HCT116 (cell line): Measurements from ENCODE around the gene SMURF1. TPM values are rescaled to one million over a fixed set of nuclear protein-coding genes. Genes with fewer than 3 reads are reported as not detected.

Experiments used
- ATAC-seq: fragments of 200-7000 bp; cut with Tn5 transposase; 2 replicates; pipeline ENCODE4 v1.9.1; 2020; ENCODE audit warnings: mild to moderate bottlenecking, moderate library complexity
- BruUV-seq: library from RNA; stranded (reverse); fragments of 400-500 nt; replicated peaks from 2 replicates; lab custom pipeline; 2021; lab: Mats Ljungman, UMichigan
- CTCF ChIA-PET: fragments of 300-600 bp; sonication (Branson Sonifier 250); formaldehyde crosslinking; loops from one replicate; lab custom pipeline; 2021; ENCODE audit warnings: antibody characterized with exemption; lab: Charles Lee
- POLR2A ChIA-PET: fragments of 300-600, 350-600 bp; sonication (Branson Sonifier 250); formaldehyde crosslinking; loops from one replicate; lab custom pipeline; 2021; ENCODE audit warnings: antibody characterized with exemption; lab: Charles Lee
- RAD21 ChIA-PET, 2 experiments: fragments of 300-600 bp; sonication (Branson Sonifier 250); formaldehyde crosslinking; loops; one replicate each; lab custom pipeline; 2023; ENCODE audit warnings: low total read pairs in 2 of 2; ENCODE audit not compliant: uncharacterized antibody in 2 of 2, unreplicated experiment in 2 of 2, low non-redundant PET in 1 of 2; lab: Charles Lee
- DNase-seq: peaks from one replicate; pipeline ENCODE4 v3.0.0-alpha.2; 2010; ENCODE audit warnings: low read depth, low spot score
- H2AFZ ChIP-seq: fragments of 200-600 bp; shearing (Covaris generic), sonication (generic); 2 replicates; pipeline ENCODE4 v1.6.1; 2017; ENCODE audit warnings: low read depth, mixed run types, mixed read lengths, antibody characterized with exemption, low read length; ENCODE audit not compliant: poor library complexity, severe bottlenecking
- H3K27ac ChIP-seq: 2 replicates; pipeline ENCODE4 v1.5.1; 2012; ENCODE audit warnings: low read depth, low read length
- H3K27me3 ChIP-seq: fragments of 200-600 bp; sonication (generic); 2 replicates; pipeline ENCODE4 v1.6.1; 2016; ENCODE audit warnings: mixed run types, low read length, mixed read lengths; ENCODE audit not compliant: insufficient read depth
- H3K36me3 ChIP-seq, 2 experiments: fragments of 200-500 bp in 1 of 2; fragments of 200-600 bp in 1 of 2; sonication (Bioruptor generic) in 1 of 2; sonication (generic) in 1 of 2; 2 replicates each; pipeline versions ENCODE4 v1.5.1 to v1.6.1; 2014 to 2016; ENCODE audit warnings: low read length in 2 of 2, inconsistent platforms in 1 of 2, mixed read lengths in 1 of 2, mixed run types in 1 of 2; ENCODE audit not compliant: insufficient read depth in 2 of 2, control insufficient read depth in 1 of 2
- H3K4me1 ChIP-seq, 2 experiments: fragments of 200-600 bp in 1 of 2; sonication (generic) in 1 of 2; 2 replicates each; pipeline versions ENCODE4 v1.5.1 to v1.6.1; 2012 to 2017; ENCODE audit warnings: low read length in 2 of 2, inconsistent platforms in 1 of 2, mild to moderate bottlenecking in 1 of 2, mixed read lengths in 1 of 2, mixed run types in 1 of 2, moderate library complexity in 1 of 2; ENCODE audit not compliant: insufficient read depth in 2 of 2, control insufficient read depth in 1 of 2
- H3K4me2 ChIP-seq: fragments of 200-600 bp; sonication (generic); 2 replicates; pipeline ENCODE4 v1.6.1; 2017; ENCODE audit warnings: mixed run types, low read length, mixed read lengths
- H3K4me3 ChIP-seq, 2 experiments: fragments of 200-600 bp in 1 of 2; sonication (generic) in 1 of 2; replicated peaks in 1 of 2; 2 replicates each; pipeline ENCODE4 v1.5.1; 2011 to 2016; ENCODE audit warnings: low read length in 2 of 2, control low read depth in 1 of 2, low read depth in 1 of 2, mild to moderate bottlenecking in 1 of 2, mixed read lengths in 1 of 2, mixed run types in 1 of 2
- H3K79me2 ChIP-seq: fragments of 200-600 bp; sonication (generic); 2 replicates; pipeline ENCODE4 v1.6.1; 2017; ENCODE audit warnings: mild to moderate bottlenecking, mixed run types, low read length, moderate library complexity, mixed read lengths; ENCODE audit not compliant: insufficient read depth
- H3K9ac ChIP-seq: fragments of 200-600 bp; sonication (generic); 2 replicates; pipeline ENCODE4 v1.6.1; 2016; ENCODE audit warnings: low read length, mixed read lengths
- H3K9me2 ChIP-seq: fragments of 200-600 bp; sonication (generic), shearing (Covaris generic); 2 replicates; pipeline ENCODE4 v1.6.1; 2017; ENCODE audit warnings: mixed run types, mild to moderate bottlenecking, moderate library complexity; ENCODE audit not compliant: insufficient read depth
- H3K9me3 ChIP-seq, 2 experiments: fragments of 200-500 bp in 1 of 2; fragments of 200-600 bp in 1 of 2; sonication (Bioruptor generic) in 1 of 2; sonication (generic) in 1 of 2; 2 replicates each; pipeline ENCODE4 v1.6.1; 2014 to 2017; ENCODE audit warnings: low read length in 2 of 2, mixed read lengths in 2 of 2, inconsistent platforms in 1 of 2, low read depth in 1 of 2, mild to moderate bottlenecking in 1 of 2, mixed run types in 1 of 2, moderate library complexity in 1 of 2; ENCODE audit not compliant: control insufficient read depth in 1 of 2, insufficient read depth in 1 of 2
- H4K20me1 ChIP-seq: fragments of 200-600 bp; sonication (generic), shearing (Covaris generic); 2 replicates; pipeline ENCODE4 v1.6.1; 2017; ENCODE audit warnings: mixed run types, mild to moderate bottlenecking, moderate library complexity; ENCODE audit not compliant: insufficient read depth
- ELF1 ChIP-seq: IDR thresholded peaks from 2 replicates; pipeline ENCODE4 v1.6.1; 2012; ENCODE audit warnings: low read depth, borderline replicate concordance
- FOSL1 ChIP-seq: IDR thresholded peaks from 2 replicates; pipeline ENCODE4 v1.6.1; 2012; ENCODE audit warnings: low read depth
- POLR2A ChIP-seq: IDR thresholded peaks from 2 replicates; pipeline ENCODE4 v1.7.0; 2011; ENCODE audit warnings: borderline replicate concordance; ENCODE audit not compliant: insufficient read depth, insufficient read length; ENCODE audit errors: extremely low read depth
- POLR2AphosphoS5 ChIP-seq: IDR thresholded peaks from 2 replicates; pipeline ENCODE4 v1.6.1; 2011; ENCODE audit warnings: mild to moderate bottlenecking, low read depth, low read length, moderate library complexity
- RAD21 ChIP-seq: IDR thresholded peaks from 2 replicates; pipeline ENCODE4 v1.6.1; 2012; ENCODE audit warnings: low read depth, mild to moderate bottlenecking
- SP1 ChIP-seq: IDR thresholded peaks from 2 replicates; pipeline ENCODE4 v1.6.1; 2012; ENCODE audit warnings: low read depth
- SRF ChIP-seq: IDR thresholded peaks from 2 replicates; pipeline ENCODE4 v1.6.1; 2012; ENCODE audit warnings: low read depth
- TCF7L2 ChIP-seq: IDR thresholded peaks from 2 replicates; pipeline ENCODE4 v1.7.0; 2011; ENCODE audit warnings: borderline replicate concordance, inconsistent platforms; ENCODE audit not compliant: insufficient read depth, insufficient read length; ENCODE audit errors: extremely low read depth
- ZNF274 ChIP-seq: fragments of 200-500 bp; sonication (Bioruptor generic); IDR thresholded peaks from 2 replicates; pipeline ENCODE4 v1.6.1; 2014; ENCODE audit warnings: mild to moderate bottlenecking, low read depth, low read length, inconsistent platforms
- intact Hi-C: fragments of 100-400 bp; cut with micrococcal nuclease; formaldehyde crosslinking; loops from 2 replicates; pipeline ENCODE4 v1.10.0; 2022
- total RNA-seq: library from RNA; stranded (reverse); gene quantifications from one replicate; pipeline ENCODE4 v1.2.1, GENCODE V29; 2021; ENCODE audit not compliant: unreplicated experiment
- TF ChIP-seq, protein P1 (sequence below), 3 experiments: fragments of 200-600 bp in 1 of 3; sonication (generic) in 1 of 3; IDR thresholded peaks in 2 of 3; conservative IDR thresholded peaks in 1 of 3; 2 replicates each; pipeline ENCODE4 v1.5.1; 2012 to 2017; ENCODE audit warnings: low read depth in 2 of 3, low read length in 2 of 3, antibody characterized with exemption in 1 of 3, borderline replicate concordance in 1 of 3, control low read depth in 1 of 3, mild to moderate bottlenecking in 1 of 3, mixed read lengths in 1 of 3, mixed run types in 1 of 3, moderate library complexity in 1 of 3; ENCODE audit not compliant: insufficient read depth in 1 of 3
- TF ChIP-seq, protein P2 (sequence below): IDR thresholded peaks from 2 replicates; pipeline ENCODE4 v1.6.1; 2012; ENCODE audit warnings: low read depth

Gene SMURF1
- total RNA-seq, 1 experiment from 2014 or later: 24.6 TPM

DNA sequence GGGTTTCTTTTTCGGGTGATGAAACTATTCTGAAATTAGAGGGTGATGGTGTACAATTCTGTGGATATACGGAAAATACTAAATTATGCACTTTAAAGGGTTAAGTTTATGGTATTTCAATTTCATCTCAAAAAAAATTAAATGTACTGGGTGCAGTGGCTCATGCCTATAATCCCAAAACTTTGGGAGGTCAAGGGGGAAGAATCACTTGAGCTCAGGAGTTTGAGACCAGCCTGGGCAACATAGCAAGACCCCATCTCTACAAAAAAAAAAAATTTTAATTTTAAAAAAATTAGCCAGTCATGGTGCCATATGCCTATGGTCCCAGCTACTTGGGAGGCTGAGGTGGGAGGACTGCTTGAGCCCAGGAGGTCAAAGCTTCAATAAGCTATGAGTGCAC is 57.0 kb downstream of the SMURF1 start:
- DNase-seq (no peak), ATAC-seq (no peak)
- no TSS peak for BruUV-seq
- H3K9me2 ChIP-seq: no peaks in the 10 kb centered on the region
- peaks cover 75% of the 10 kb centered on the region for H3K79me2 ChIP-seq
- no peak for TF ChIP-seq ELF1
- TF ChIP-seq, protein P1, sequence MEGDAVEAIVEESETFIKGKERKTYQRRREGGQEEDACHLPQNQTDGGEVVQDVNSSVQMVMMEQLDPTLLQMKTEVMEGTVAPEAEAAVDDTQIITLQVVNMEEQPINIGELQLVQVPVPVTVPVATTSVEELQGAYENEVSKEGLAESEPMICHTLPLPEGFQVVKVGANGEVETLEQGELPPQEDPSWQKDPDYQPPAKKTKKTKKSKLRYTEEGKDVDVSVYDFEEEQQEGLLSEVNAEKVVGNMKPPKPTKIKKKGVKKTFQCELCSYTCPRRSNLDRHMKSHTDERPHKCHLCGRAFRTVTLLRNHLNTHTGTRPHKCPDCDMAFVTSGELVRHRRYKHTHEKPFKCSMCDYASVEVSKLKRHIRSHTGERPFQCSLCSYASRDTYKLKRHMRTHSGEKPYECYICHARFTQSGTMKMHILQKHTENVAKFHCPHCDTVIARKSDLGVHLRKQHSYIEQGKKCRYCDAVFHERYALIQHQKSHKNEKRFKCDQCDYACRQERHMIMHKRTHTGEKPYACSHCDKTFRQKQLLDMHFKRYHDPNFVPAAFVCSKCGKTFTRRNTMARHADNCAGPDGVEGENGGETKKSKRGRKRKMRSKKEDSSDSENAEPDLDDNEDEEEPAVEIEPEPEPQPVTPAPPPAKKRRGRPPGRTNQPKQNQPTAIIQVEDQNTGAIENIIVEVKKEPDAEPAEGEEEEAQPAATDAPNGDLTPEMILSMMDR (IDR thresholded peaks at IDR 0.05 in 2 of 3, conservative IDR thresholded peaks at IDR 0.05 in 1 of 3; ENCODE audit: borderline replicate concordance in 1 of 3, insufficient read depth in 1 of 3, low read depth in 2 of 3, low read length in 2 of 3): no peak
- TF ChIP-seq ZNF274: no peak
- no peak for TF ChIP-seq RAD21
- TF ChIP-seq SP1: no peak
- TF ChIP-seq POLR2AphosphoS5: no peak
- no peak for TF ChIP-seq POLR2A
- TF ChIP-seq, protein P2, sequence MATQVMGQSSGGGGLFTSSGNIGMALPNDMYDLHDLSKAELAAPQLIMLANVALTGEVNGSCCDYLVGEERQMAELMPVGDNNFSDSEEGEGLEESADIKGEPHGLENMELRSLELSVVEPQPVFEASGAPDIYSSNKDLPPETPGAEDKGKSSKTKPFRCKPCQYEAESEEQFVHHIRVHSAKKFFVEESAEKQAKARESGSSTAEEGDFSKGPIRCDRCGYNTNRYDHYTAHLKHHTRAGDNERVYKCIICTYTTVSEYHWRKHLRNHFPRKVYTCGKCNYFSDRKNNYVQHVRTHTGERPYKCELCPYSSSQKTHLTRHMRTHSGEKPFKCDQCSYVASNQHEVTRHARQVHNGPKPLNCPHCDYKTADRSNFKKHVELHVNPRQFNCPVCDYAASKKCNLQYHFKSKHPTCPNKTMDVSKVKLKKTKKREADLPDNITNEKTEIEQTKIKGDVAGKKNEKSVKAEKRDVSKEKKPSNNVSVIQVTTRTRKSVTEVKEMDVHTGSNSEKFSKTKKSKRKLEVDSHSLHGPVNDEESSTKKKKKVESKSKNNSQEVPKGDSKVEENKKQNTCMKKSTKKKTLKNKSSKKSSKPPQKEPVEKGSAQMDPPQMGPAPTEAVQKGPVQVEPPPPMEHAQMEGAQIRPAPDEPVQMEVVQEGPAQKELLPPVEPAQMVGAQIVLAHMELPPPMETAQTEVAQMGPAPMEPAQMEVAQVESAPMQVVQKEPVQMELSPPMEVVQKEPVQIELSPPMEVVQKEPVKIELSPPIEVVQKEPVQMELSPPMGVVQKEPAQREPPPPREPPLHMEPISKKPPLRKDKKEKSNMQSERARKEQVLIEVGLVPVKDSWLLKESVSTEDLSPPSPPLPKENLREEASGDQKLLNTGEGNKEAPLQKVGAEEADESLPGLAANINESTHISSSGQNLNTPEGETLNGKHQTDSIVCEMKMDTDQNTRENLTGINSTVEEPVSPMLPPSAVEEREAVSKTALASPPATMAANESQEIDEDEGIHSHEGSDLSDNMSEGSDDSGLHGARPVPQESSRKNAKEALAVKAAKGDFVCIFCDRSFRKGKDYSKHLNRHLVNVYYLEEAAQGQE: no peak
- no peak for TF ChIP-seq FOSL1
- TF ChIP-seq SRF: no peak
- no peak for TF ChIP-seq TCF7L2
- H2AFZ ChIP-seq: no peak overlapping the region
- ChIA-PET POLR2A (no interaction called here), CTCF (no interaction called here), RAD21 (no interaction called here)
- no peak overlapping the region for H3K9ac ChIP-seq
- H3K4me2 ChIP-seq: no peak overlapping the region
- no peaks in the 10 kb centered on the region; the same call in 1 of the 2 replicates for H4K20me1 ChIP-seq
- H3K4me1 ChIP-seq: no peaks in the 10 kb centered on the region
- no peaks in the 10 kb centered on the region for H3K36me3 ChIP-seq
- no peak overlapping the region for H3K4me3 ChIP-seq
- intact Hi-C loops: no loop called here
- H3K27ac ChIP-seq: no peak overlapping the region
- no peaks in the 10 kb centered on the region for H3K27me3 ChIP-seq
- no peaks in the 10 kb centered on the region for H3K9me3 ChIP-seq
